Small intestine (tissue), 7 donors: Measurements from ENCODE around the gene LNPK. TPM values are rescaled to one million over a fixed set of nuclear protein-coding genes. Genes with fewer than 3 reads are reported as not detected.

ENCODE experiments used
- DNase-seq, 2 donors: peaks; one replicate each; pipeline versions ENCODE4 v3.0.0 to v3.0.0-alpha.2; 2013
- FAIRE-seq: peaks from 2 replicates; lab custom pipeline; 2012; peaks lifted over from hg19 to GRCh38; lab: Jason Lieb, UNC
- H3K27ac ChIP-seq, 3 donors: one replicate each; pipeline ENCODE4 v1.5.1; 2013; ENCODE audit warnings: low read length in 2 of 3, mild to moderate bottlenecking in 2 of 3, control low read depth in 1 of 3, inconsistent platforms in 1 of 3, low read depth in 1 of 3, moderate library complexity in 1 of 3
- H3K27me3 ChIP-seq, 3 donors: one replicate each; pipeline ENCODE4 v1.6.1; 2013; ENCODE audit warnings: low read length in 3 of 3, inconsistent platforms in 1 of 3; ENCODE audit not compliant: control insufficient read depth in 3 of 3, insufficient read depth in 3 of 3
- H3K36me3 ChIP-seq, 3 donors: one replicate each; pipeline ENCODE4 v1.6.1; 2013; ENCODE audit warnings: low read length in 3 of 3, inconsistent platforms in 1 of 3, low read depth in 1 of 3, mild to moderate bottlenecking in 1 of 3, moderate library complexity in 1 of 3; ENCODE audit not compliant: control insufficient read depth in 3 of 3, insufficient read depth in 2 of 3
- H3K4me1 ChIP-seq, 3 donors: one replicate each; pipeline ENCODE4 v1.6.1; 2013; ENCODE audit warnings: low read length in 2 of 3, inconsistent platforms in 1 of 3, low read depth in 1 of 3, mild to moderate bottlenecking in 1 of 3, moderate library complexity in 1 of 3; ENCODE audit not compliant: control insufficient read depth in 3 of 3, insufficient read depth in 2 of 3
- H3K4me3 ChIP-seq, 3 donors: one replicate each; pipeline ENCODE4 v1.5.1; 2013; ENCODE audit warnings: low read length in 3 of 3, control low read depth in 1 of 3, inconsistent platforms in 1 of 3, low read depth in 1 of 3, mild to moderate bottlenecking in 1 of 3, moderate library complexity in 1 of 3
- H3K9me3 ChIP-seq, 2 donors: one replicate each; pipeline ENCODE4 v1.6.1; 2013; ENCODE audit warnings: low read depth in 1 of 2, low read length in 1 of 2; ENCODE audit not compliant: control insufficient read depth in 2 of 2, insufficient read depth in 1 of 2
- WGBS, 3 donors: extraction: QIAGEN DNeasy Blood & Tissue Kit; methylation state at CpG; one replicate each; pipeline ENCODE4 v1.1.7; 2013; 5-methylcytosine and 5-hydroxymethylcytosine counted together
- polyA plus RNA-seq, 4 donors: library from polyadenylated mRNA; stranded (reverse) in 3 of 4; unstranded in 1 of 4; fragments of 200-250 nt in 3 of 4; fragments of 120-200 nt in 1 of 4; gene quantifications; one replicate each; pipeline versions ENCODE4 v1.2.1 to v1.2.3, GENCODE V29; 2013
- donor health status: healthy with polysubstance abuse.
- donor health status: control.
- donor health status: control.
- donor health status: Bipolar disorder and iron deficiency.
- donor health status: healthy.

LNPK gene
- polyA plus RNA-seq, 4 donors: 2.2 to 19.6 (median 5.0) TPM

DNA sequence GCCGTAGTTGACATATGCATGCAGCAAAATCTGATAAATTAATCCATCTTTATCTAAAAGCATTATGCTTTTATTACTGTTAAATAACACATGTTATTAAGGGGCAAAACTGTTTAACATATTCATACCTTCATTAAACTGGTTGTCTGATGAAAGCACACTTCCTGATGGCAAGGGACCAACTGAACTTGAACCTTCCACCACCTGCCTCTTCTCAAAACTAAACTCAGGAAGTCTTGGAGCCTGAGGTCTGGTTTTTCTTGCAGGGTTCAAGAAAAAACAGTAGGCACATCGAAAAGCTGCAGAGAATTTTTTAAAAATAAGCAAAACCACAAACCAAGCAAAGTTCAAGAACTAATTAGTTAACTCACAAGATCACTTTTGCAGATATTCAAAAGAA is 64.9 kb downstream of the LNPK start:
- FAIRE-seq (peak; percentile 10), DNase-seq (peak in 1 of 2 donors; percentile 82)
- Histone ChIP-seq H3K36me3 (peaks cover 0 to 2% (median 0%) of the 10 kb centered on the region in 3 donors), H3K27ac (no peak overlapping the region), H3K27me3 (no peaks in the 10 kb centered on the region), H3K4me1 (no peaks in the 10 kb centered on the region), H3K4me3 (no peak overlapping the region), H3K9me3 (no peaks in the 10 kb centered on the region)
- 7 to 50% (median 31%) methylated on average over 2 of the region's 2 CpGs for WGBS, 3 donors

- DNase-seq: no peak
- no peak overlapping the region for H3K4me3 ChIP-seq
- no peak overlapping the region for H3K27ac ChIP-seq
- FAIRE-seq: no peak
- H3K4me1 ChIP-seq: no peaks in the 10 kb centered on the region
- WGBS, 3 donors: 79 to 82% (median 81%) methylated on average over 3 of the region's 3 CpGs
- peaks cover 0 to 2% (median 0%) of the 10 kb centered on the region in 3 donors for H3K36me3 ChIP-seq
- H3K27me3 ChIP-seq: no peaks in the 10 kb centered on the region
- no peaks in the 10 kb centered on the region for H3K9me3 ChIP-seq
These were observed 66.5 kb downstream of the LNPK start for GRCh38 chr2:175935289-175936181.

- Histone ChIP-seq H3K27ac (no peak overlapping the region), H3K36me3 (peaks cover 0 to 2% (median 0%) of the 10 kb centered on the region in 3 donors), H3K4me3 (no peak overlapping the region), H3K4me1 (no peaks in the 10 kb centered on the region), H3K27me3 (no peaks in the 10 kb centered on the region), H3K9me3 (no peaks in the 10 kb centered on the region)
- WGBS, 3 donors: 96 to 98% (median 96%) methylated on average over 2 of the region's 2 CpGs
- no peak for FAIRE-seq
- no peak for DNase-seq
These were observed 69.4 kb downstream of the LNPK start for GRCh38 chr2:175932675-175933074.

DNA sequence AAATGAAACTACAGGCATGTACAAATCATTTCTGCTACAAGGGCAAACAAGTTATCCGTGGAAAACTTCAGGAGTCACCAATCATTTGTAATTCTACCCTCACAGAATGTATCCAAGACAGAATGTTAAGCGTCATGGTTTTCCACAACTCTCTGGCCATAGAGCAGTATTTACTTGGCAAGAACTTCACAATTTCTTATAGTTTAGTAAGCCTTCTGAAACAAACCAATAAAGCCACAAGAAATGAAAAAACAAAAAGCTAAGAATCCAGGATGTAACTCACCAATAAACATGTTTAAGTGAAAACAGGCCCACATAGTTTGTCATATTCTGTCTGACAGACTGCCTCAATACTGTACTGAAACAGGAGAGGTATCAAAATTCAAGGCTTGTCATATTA is 70.3 kb downstream of the LNPK start:
- H3K27ac ChIP-seq: no peak overlapping the region
- H3K36me3 ChIP-seq: peaks cover 0 to 2% (median 2%) of the 10 kb centered on the region in 3 donors
- FAIRE-seq (no peak), DNase-seq (no peak)
- no peak overlapping the region for H3K4me3 ChIP-seq
- no peaks in the 10 kb centered on the region for H3K27me3 ChIP-seq
- no peaks in the 10 kb centered on the region for H3K4me1 ChIP-seq
- H3K9me3 ChIP-seq: no peaks in the 10 kb centered on the region
- 71 to 91% (median 78%) methylated on average over 2 of the region's 2 CpGs for WGBS, 3 donors

DNA sequence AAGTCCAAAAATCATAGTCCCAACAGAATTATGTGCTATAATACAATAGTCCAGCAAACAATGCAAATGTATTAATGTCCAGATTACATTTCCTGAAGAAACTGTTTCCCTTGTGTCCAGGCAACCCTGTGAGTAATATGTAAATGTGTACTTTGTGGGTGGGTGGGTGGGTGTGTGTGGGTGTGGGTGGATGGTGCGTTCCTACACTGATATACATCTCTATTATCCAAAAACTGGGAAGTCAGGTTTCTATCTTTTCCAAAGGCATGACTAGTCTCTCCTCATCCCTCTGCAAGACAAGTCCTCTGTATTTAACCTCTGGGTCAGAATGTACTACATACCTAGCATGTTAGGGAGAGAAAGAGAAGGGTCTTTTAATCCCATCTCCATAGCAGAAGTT is 71.6 kb downstream of the LNPK start:
- 33 to 69% (median 41%) methylated on average over 1 of the region's 1 CpG for WGBS, 3 donors
- H3K27ac ChIP-seq: no peak overlapping the region
- FAIRE-seq (no peak), DNase-seq (peak in 1 of 2 donors; percentile 24)
- H3K27me3 ChIP-seq: no peaks in the 10 kb centered on the region
- H3K4me3 ChIP-seq: no peak overlapping the region
- peaks cover 0 to 2% (median 2%) of the 10 kb centered on the region in 3 donors for H3K36me3 ChIP-seq
- no peaks in the 10 kb centered on the region for H3K4me1 ChIP-seq
- no peaks in the 10 kb centered on the region for H3K9me3 ChIP-seq

DNA sequence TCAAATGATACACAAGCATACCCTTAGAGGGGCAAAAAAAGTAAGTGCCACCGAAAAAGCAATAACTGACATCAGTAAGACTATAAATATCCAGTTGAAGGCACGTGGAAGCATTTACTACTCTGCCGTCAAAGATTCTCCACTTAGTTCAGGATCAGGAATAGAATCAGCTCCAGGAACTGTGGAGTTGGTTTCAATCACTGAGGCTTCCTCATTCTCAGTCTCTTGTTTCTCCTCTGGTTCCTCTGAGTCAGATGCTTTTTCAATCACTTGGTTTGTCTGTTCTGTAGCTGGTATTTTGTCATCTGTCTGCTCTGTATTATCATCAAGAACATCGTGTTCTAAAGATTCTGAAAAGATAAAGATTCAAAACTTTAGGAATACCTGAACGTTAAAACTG is 72.2 kb downstream of the LNPK start:
- DNase-seq (no peak), FAIRE-seq (no peak)
- Histone ChIP-seq H3K27me3 (no peaks in the 10 kb centered on the region), H3K9me3 (no peaks in the 10 kb centered on the region), H3K27ac (no peak overlapping the region), H3K4me1 (no peaks in the 10 kb centered on the region), H3K36me3 (peaks cover 0 to 2% (median 2%) of the 10 kb centered on the region in 3 donors), H3K4me3 (no peak overlapping the region)
- WGBS, 3 donors: 75 to 85% (median 84%) methylated on average over 5 of the region's 5 CpGs

DNA sequence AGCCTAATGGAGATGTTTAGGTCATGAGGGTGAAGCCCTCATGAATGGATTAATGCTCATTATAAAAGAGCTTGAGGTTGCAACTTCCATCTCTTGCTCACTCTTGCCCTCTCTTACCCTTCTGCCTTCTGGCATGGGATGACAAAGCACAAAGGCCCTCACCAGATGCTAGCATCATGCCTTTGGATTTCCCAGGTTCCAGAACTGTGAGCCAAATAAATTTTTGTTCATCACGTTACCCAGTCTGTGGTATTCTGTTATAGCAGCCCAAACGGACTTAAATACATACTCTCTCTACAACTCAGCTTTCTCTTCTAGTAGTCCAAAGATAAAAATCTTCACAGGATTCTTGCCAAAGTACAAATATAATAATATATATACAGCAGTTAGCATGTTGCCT is 75.8 kb downstream of the LNPK start:
- Histone ChIP-seq H3K36me3 (peaks cover 0 to 2% (median 0%) of the 10 kb centered on the region in 3 donors), H3K4me3 (no peak overlapping the region), H3K27ac (no peak overlapping the region), H3K27me3 (no peaks in the 10 kb centered on the region), H3K4me1 (no peaks in the 10 kb centered on the region), H3K9me3 (no peaks in the 10 kb centered on the region)
- FAIRE-seq (no peak), DNase-seq (no peak)
- 83 to 89% (median 87%) methylated on average over 2 of the region's 2 CpGs for WGBS, 3 donors

- Histone ChIP-seq H3K27ac (no peak overlapping the region), H3K36me3 (no peaks in the 10 kb centered on the region), H3K27me3 (no peaks in the 10 kb centered on the region), H3K4me1 (no peaks in the 10 kb centered on the region), H3K9me3 (no peaks in the 10 kb centered on the region), H3K4me3 (no peak overlapping the region)
- FAIRE-seq (no peak), DNase-seq (no peak)
- 97 to 100% (median 99%) methylated on average over 2 of the region's 2 CpGs for WGBS, 3 donors
These were observed 79.9 kb downstream of the LNPK start for GRCh38 chr2:175922160-175922559.
